Measurements from ENCODE around the gene ZKSCAN7. TPM values are rescaled to one million over a fixed set of nuclear protein-coding genes. Genes with fewer than 3 reads are reported as not detected.
"Not testable (repeated sequence)": the region's sequence is repeated elsewhere in the genome, so short reads cannot be mapped to it uniquely, and the experiment has no call there.

Gene ZKSCAN7
- total RNA-seq, 6 donors from 2014 or later, result 2.9 to 13.6 (median 3.5) TPM

DNA sequence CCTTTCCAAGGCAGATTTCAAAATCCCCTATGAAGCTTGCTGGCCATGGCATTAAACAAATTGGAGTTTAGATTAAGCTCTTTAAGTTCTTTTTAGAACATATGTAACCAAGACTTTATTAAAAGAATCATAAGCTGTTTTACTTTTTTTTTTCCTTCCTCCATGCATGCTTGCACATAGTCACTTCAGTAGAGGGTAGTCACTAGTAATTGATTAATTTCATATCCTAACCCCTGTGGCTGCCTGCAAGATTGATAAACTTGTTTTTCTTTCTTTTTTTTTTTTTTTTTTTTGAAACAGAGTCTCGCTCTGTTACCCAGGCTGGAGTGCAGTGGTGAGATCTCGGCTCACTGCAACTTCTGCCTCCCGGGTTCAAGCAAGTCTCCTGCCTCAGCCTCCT, 33.3 kb upstream of the ZKSCAN7 start:
- Histone ChIP-seq H3K27me3 (no peaks in the 10 kb centered on the region), H3K9me3 (no peaks in the 10 kb centered on the region), H3K27ac (no peak overlapping the region), H3K4me1 (no peaks in the 10 kb centered on the region), H3K36me3 (no peaks in the 10 kb centered on the region), H3K4me3 (no peak overlapping the region)
- no peak for DNase-seq
- WGBS, 2 donors, result 79 to 95% methylated on average over 3 of the region's 3 CpGs
- no peak for TF ChIP-seq POLR2A (IDR thresholded peaks at IDR 0.05)
- TF ChIP-seq EP300 (IDR thresholded peaks at IDR 0.05), result no peak
- TF ChIP-seq, protein P1, sequence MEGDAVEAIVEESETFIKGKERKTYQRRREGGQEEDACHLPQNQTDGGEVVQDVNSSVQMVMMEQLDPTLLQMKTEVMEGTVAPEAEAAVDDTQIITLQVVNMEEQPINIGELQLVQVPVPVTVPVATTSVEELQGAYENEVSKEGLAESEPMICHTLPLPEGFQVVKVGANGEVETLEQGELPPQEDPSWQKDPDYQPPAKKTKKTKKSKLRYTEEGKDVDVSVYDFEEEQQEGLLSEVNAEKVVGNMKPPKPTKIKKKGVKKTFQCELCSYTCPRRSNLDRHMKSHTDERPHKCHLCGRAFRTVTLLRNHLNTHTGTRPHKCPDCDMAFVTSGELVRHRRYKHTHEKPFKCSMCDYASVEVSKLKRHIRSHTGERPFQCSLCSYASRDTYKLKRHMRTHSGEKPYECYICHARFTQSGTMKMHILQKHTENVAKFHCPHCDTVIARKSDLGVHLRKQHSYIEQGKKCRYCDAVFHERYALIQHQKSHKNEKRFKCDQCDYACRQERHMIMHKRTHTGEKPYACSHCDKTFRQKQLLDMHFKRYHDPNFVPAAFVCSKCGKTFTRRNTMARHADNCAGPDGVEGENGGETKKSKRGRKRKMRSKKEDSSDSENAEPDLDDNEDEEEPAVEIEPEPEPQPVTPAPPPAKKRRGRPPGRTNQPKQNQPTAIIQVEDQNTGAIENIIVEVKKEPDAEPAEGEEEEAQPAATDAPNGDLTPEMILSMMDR (IDR thresholded peaks at IDR 0.05), result no peak
- no peak for TF ChIP-seq POLR2AphosphoS5 (IDR thresholded peaks at IDR 0.05)
- no peak for ATAC-seq (ENCODE audit: low FRiP score in 2 of 2)

DNA sequence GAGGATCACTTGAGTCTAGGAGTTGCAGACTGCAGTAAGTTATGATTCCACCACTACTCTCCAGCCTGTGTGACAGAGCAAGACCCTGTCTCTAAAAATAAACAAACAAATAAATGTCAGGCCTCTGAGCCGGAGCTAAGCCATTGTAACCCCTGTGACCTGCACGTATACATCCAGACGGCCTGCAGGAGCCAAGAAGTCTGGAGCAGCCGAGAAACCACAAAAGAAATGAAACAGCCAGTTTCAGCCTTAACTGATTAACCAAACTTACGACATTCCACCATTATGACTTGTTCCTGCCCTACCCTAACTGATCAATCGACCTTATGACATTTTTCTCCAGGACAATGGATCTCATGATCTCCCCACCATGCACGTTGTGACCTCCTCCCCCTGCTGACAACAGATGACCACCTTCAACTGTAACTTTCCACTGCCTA, 32.5 kb upstream of the ZKSCAN7 start:
- no peak overlapping the region for H3K4me3 ChIP-seq
- H3K9me3 ChIP-seq, result no peaks in the 10 kb centered on the region
- H3K4me1 ChIP-seq, result no peaks in the 10 kb centered on the region
- H3K36me3 ChIP-seq, result no peaks in the 10 kb centered on the region
- DNase-seq, result no peak
- no peak for TF ChIP-seq POLR2AphosphoS5 (IDR thresholded peaks at IDR 0.05)
- TF ChIP-seq EP300 (IDR thresholded peaks at IDR 0.05), result no peak
- TF ChIP-seq, protein P1 (IDR thresholded peaks at IDR 0.05), result no peak
- no peak for TF ChIP-seq POLR2A (IDR thresholded peaks at IDR 0.05)
- H3K27me3 ChIP-seq, result no peaks in the 10 kb centered on the region
- ATAC-seq (ENCODE audit: low FRiP score in 2 of 2), result no peak
- WGBS, 2 donors, result 38 to 39% methylated on average over 7 of the region's 7 CpGs
- H3K27ac ChIP-seq, result no peak overlapping the region

DNA sequence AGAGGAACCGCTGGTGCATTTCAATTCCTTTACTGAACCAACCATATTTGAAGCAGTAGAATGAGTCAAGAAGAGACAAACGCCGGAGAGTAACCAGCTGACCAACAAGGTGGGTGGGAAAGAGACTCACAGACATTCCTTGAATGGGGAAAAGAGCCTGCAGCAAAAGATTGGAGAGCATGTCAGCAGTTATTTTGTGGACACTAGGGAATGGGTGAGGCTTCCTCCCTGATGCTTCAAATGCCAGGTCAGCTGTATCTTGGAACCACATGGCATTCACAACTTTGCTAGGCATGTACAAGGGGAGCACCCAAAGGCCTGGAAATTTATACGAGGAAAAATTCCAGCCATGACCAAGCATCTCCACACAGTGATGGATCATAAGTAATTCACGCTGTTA, 29.9 kb upstream of the ZKSCAN7 start:
- Histone ChIP-seq H3K4me1 (no peaks in the 10 kb centered on the region), H3K27ac (no peak overlapping the region), H3K36me3 (no peaks in the 10 kb centered on the region), H3K9me3 (no peaks in the 10 kb centered on the region), H3K4me3 (no peak overlapping the region), H3K27me3 (no peaks in the 10 kb centered on the region)
- WGBS, 2 donors, result 83 to 89% methylated on average over 5 of the region's 5 CpGs
- TF ChIP-seq, protein P1 (IDR thresholded peaks at IDR 0.05), result no peak
- TF ChIP-seq EP300 (IDR thresholded peaks at IDR 0.05), result no peak
- DNase-seq (no peak), ATAC-seq (ENCODE audit: low FRiP score in 2 of 2) (no peak)

DNA sequence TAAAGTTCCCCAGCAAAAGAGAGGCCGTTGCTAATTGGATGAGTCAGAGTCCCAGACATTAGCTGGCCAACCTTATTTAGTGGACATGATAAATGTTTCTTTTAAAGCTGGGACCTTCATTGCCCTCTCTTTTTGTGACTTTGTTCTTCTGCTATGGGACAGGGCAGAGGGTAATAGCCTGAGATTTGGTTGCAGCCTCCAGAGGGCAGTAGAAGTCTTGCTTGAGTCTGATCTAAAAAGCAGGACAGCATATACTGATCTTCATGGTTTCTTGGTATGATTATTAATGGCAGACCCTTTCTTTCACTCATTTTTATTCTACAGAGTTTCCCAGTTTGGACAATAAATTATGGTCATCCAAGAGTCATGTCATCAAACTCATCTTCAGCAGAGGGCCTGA, 25.1 kb upstream of the ZKSCAN7 start:
- no peaks in the 10 kb centered on the region for H3K27me3 ChIP-seq
- H3K36me3 ChIP-seq, result no peaks in the 10 kb centered on the region
- ATAC-seq (ENCODE audit: low FRiP score in 2 of 2) (no peak), DNase-seq (no peak)
- TF ChIP-seq, protein P1 (IDR thresholded peaks at IDR 0.05), result no peak
- TF ChIP-seq EP300 (IDR thresholded peaks at IDR 0.05) (no peak), POLR2A (IDR thresholded peaks at IDR 0.05) (no peak), POLR2AphosphoS5 (IDR thresholded peaks at IDR 0.05) (no peak)
- 37 to 39% methylated on average over 1 of the region's 1 CpG for WGBS, 2 donors
- no peak overlapping the region for H3K4me3 ChIP-seq
- H3K9me3 ChIP-seq, result no peaks in the 10 kb centered on the region
- H3K4me1 ChIP-seq, result no peaks in the 10 kb centered on the region
- H3K27ac ChIP-seq, result no peak overlapping the region

DNA sequence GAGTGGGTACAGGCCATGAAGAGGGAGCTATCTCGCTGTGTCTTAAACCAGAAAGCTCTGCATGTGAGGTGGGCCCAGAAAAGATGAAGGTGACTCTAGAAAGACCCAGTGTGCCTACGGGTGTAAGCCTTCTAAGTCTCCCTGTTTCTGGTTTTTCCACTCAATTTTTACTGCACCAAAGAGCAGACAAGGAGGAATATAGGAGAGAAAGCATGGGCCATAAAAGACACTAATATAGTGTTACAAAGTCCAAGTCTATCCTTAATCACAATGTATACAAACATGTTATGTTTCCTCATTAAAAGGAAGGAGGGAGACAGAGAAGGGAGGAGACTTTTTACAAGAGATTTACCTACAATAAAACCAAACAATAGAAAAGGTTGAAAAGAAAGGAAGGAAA, 24.1 kb upstream of the ZKSCAN7 start:
- Histone ChIP-seq H3K27me3 (no peaks in the 10 kb centered on the region), H3K4me1 (no peaks in the 10 kb centered on the region), H3K27ac (no peak overlapping the region), H3K9me3 (no peaks in the 10 kb centered on the region), H3K4me3 (no peak overlapping the region), H3K36me3 (no peaks in the 10 kb centered on the region)
- TF ChIP-seq POLR2A (IDR thresholded peaks at IDR 0.05), result no peak
- TF ChIP-seq, protein P1 (IDR thresholded peaks at IDR 0.05), result no peak
- TF ChIP-seq EP300 (IDR thresholded peaks at IDR 0.05), result no peak
- no peak for TF ChIP-seq POLR2AphosphoS5 (IDR thresholded peaks at IDR 0.05)
- ATAC-seq (ENCODE audit: low FRiP score in 2 of 2), result no peak
- no peak for DNase-seq
- WGBS, 2 donors, result 48 to 54% methylated on average over 2 of the region's 2 CpGs

DNA sequence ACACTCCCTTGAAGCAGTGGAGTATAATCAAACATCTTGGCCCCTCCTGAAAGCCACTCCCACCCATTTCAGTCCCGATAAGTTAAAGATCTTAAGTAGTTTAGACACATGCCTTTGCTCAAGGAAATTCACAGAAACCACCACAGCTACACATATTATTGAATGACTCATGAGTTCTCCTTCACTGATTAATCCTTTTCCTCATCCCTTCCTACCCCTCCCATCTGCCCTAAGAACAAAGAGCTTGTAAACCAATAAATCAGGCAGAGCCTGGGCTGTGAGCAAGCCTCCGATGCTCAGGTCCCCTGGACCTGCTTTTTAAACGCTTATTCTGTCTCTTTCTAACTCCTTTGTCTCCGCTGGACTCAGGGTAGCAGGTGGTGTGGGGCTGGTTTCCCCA, 20.3 kb upstream of the ZKSCAN7 start:
- not testable (repeated sequence) for H3K27ac ChIP-seq; H3K4me1 ChIP-seq; H3K9me3 ChIP-seq; H3K4me3 ChIP-seq; H3K27me3 ChIP-seq; DNase-seq; H3K36me3 ChIP-seq; ATAC-seq (ENCODE audit: low FRiP score in 2 of 2)
- 28 to 38% methylated on average over 4 of the region's 4 CpGs for WGBS, 2 donors

All from upper lobe of left lung (tissue), 6 donors.